Heart left ventricle (tissue), 13 donors: Measurements from ENCODE around the gene SSU72.

Experiments used
- POLR2A ChIP-seq, 2 donors: fragments of 450-650 bp; IDR thresholded peaks; one replicate each; pipeline ENCODE4 v1.6.1; 2017; ENCODE audit warnings: antibody characterized with exemption in 2 of 2, mild to moderate bottlenecking in 2 of 2, moderate library complexity in 2 of 2
- TF ChIP-seq, protein P1 (sequence below), 12 donors: fragments of 200-600 bp; sonication (generic) in 4 of 12; IDR thresholded peaks; one replicate each; pipeline versions ENCODE4 v1.5.0 to v1.8.0; 2018 to 2022; ENCODE audit warnings: antibody characterized with exemption in 12 of 12, mild to moderate bottlenecking in 5 of 12
- donor health status: ischemic (EF 13 %, LVEDD 7.1; RV severe dilation, severe dysfunction).
- donor health status: DM: no; HTN: yes; CAD: no.
- donor health status: DM: no; HTN: no; CAD: no.
- donor health status: ischemic (EF 25% LVEDD 6.9; RV normal size, moderate dysfunction).
- donor health status: ischemic (EF 25% LVEDD 5.7; RV mildly dilated, moderate dysfunction).
- donor health status: ischemic (EF 35%, LVEDD 5.7; RV mildly dilated, moderate dysfunction).
- donor health status: nonischemic (EF 11% LVEDD 7.7; RV severe dilation, severe dysfunction).
- donor health status: DM: yes; HTN: yes; CAD: no.
- donor health status: PGD.
- donor health status: ischemic (EF 29% LVEDD 5.4; RV normal size, mild dysfunction).
- donor health status: nonischemic (EF 23%, LVEDD 6.1; RV moderate dilation, normal function).

DNA sequence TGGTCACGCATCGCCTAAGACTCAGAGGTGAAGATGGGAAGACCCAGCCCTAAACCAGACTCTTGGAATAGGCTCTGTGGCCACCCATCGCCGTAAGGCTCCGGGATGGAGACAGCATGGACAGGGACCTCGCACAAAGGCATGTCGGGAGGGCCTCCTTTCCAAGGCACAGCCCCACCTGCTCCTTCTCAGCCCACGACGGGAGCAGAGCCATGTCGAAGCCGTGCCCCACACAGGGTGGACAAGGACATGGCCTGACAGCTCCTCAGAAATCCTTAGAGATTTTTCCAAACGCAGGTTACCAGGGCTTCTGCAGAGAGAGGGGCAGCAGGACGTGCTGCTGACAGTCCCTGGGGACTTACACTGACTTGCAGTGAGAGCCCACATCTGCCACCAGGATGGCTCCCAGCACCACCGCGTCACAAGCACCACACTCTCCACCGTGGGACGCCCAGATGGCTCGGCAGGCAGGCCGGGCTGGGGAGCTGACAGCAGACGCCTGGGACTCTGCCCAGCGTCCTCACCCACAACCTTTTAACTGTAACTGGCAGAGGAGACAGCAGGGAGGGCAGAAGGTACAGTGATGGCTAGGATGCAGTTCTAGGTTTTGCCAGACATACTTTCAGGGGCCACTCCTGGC, 12.0 kb downstream of the SSU72 start:
- TF ChIP-seq POLR2A (IDR thresholded peaks at IDR 0.05): no peak
- TF ChIP-seq, protein P1, sequence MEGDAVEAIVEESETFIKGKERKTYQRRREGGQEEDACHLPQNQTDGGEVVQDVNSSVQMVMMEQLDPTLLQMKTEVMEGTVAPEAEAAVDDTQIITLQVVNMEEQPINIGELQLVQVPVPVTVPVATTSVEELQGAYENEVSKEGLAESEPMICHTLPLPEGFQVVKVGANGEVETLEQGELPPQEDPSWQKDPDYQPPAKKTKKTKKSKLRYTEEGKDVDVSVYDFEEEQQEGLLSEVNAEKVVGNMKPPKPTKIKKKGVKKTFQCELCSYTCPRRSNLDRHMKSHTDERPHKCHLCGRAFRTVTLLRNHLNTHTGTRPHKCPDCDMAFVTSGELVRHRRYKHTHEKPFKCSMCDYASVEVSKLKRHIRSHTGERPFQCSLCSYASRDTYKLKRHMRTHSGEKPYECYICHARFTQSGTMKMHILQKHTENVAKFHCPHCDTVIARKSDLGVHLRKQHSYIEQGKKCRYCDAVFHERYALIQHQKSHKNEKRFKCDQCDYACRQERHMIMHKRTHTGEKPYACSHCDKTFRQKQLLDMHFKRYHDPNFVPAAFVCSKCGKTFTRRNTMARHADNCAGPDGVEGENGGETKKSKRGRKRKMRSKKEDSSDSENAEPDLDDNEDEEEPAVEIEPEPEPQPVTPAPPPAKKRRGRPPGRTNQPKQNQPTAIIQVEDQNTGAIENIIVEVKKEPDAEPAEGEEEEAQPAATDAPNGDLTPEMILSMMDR (IDR thresholded peaks at IDR 0.05): no peak
